Sigmoid colon (tissue), 4 donors: ENCODE results near the gene FLNA.

Source experiments
- EP300 ChIP-seq, 4 donors: sonication (generic); formaldehyde crosslinking; IDR thresholded peaks; one replicate each; pipeline ENCODE4 v1.6.1; 2017; ENCODE audit warnings: antibody characterized with exemption in 4 of 4
- POLR2A ChIP-seq, 2 donors: fragments of 450-650 bp; IDR thresholded peaks; one replicate each; pipeline ENCODE4 v1.6.1; 2016; ENCODE audit warnings: antibody characterized with exemption in 2 of 2, mild to moderate bottlenecking in 2 of 2, moderate library complexity in 2 of 2
- POLR2AphosphoS5 ChIP-seq, 4 donors: sonication (generic); formaldehyde crosslinking; IDR thresholded peaks; one replicate each; pipeline ENCODE4 v1.6.1; 2017; ENCODE audit warnings: antibody characterized with exemption in 4 of 4
- TF ChIP-seq, protein P1 (sequence below), 4 experiments: fragments of 450-650 bp in 3 of 4; fragments of 200-600 bp in 1 of 4; IDR thresholded peaks; one replicate each; pipeline ENCODE4 v1.5.1; 2016 to 2019; ENCODE audit warnings: antibody characterized with exemption in 4 of 4, mild to moderate bottlenecking in 3 of 4, moderate library complexity in 2 of 4

DNA sequence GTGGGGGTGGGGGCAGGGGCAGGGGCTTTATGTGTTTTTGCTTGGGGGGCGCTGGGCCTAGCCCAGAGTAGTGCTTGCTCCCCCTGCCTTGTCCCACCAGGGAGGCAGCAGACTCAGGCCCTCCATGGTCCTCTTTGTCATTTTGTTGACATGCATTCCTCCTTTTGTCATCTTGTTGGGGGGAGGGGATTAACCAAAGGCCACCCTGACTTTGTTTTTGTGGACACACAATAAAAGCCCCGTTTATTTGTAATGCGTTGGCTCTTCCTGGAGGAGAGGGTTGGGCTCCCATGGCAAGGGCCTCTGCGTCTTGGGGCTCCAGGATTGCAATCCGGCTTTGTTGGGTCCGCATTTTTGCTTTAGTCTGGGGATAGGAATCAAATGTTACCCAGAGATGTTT is 6.8 kb upstream of the FLNA start:
- TF ChIP-seq, protein P1, sequence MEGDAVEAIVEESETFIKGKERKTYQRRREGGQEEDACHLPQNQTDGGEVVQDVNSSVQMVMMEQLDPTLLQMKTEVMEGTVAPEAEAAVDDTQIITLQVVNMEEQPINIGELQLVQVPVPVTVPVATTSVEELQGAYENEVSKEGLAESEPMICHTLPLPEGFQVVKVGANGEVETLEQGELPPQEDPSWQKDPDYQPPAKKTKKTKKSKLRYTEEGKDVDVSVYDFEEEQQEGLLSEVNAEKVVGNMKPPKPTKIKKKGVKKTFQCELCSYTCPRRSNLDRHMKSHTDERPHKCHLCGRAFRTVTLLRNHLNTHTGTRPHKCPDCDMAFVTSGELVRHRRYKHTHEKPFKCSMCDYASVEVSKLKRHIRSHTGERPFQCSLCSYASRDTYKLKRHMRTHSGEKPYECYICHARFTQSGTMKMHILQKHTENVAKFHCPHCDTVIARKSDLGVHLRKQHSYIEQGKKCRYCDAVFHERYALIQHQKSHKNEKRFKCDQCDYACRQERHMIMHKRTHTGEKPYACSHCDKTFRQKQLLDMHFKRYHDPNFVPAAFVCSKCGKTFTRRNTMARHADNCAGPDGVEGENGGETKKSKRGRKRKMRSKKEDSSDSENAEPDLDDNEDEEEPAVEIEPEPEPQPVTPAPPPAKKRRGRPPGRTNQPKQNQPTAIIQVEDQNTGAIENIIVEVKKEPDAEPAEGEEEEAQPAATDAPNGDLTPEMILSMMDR (IDR thresholded peaks at IDR 0.05), result no peak
- no peak for TF ChIP-seq POLR2AphosphoS5 (IDR thresholded peaks at IDR 0.05)
- TF ChIP-seq POLR2A (IDR thresholded peaks at IDR 0.05), result no peak
- no peak for TF ChIP-seq EP300 (IDR thresholded peaks at IDR 0.05)
